PFSK-1 (cell line): ENCODE results near the gene FAM163B.

Experiments used
- FOXP2 ChIP-seq: optimal IDR thresholded peaks from 2 replicates; pipeline ENCODE3; 2011; ENCODE audit warnings: borderline replicate concordance, control low read depth, inconsistent platforms; ENCODE audit not compliant: insufficient read depth; ENCODE audit errors: extremely low read length, extremely low read depth
- POLR2AphosphoS5 ChIP-seq: IDR thresholded peaks from 2 replicates; pipeline ENCODE4 v1.6.1; 2012; ENCODE audit warnings: low read depth, mild to moderate bottlenecking, control low read depth, low read length, moderate library complexity
- SIN3A ChIP-seq: IDR thresholded peaks from 2 replicates; pipeline ENCODE4 v1.6.1; 2012; ENCODE audit warnings: mild to moderate bottlenecking, low read length, moderate library complexity, borderline replicate concordance; ENCODE audit not compliant: insufficient read depth
- TAF1 ChIP-seq: IDR thresholded peaks from 2 replicates; pipeline ENCODE4 v1.6.1; 2012; ENCODE audit warnings: low read length, control low read depth, borderline replicate concordance; ENCODE audit not compliant: insufficient read depth
- TF ChIP-seq, protein P1 (sequence below), 2 experiments: IDR thresholded peaks; 2 replicates each; pipeline versions ENCODE4 v1.6.1 to v1.8.0; 2011 to 2012; ENCODE audit warnings: low read depth in 2 of 2, low read length in 2 of 2, control low read depth in 1 of 2, inconsistent platforms in 1 of 2, mild to moderate bottlenecking in 1 of 2, moderate library complexity in 1 of 2; ENCODE audit not compliant: insufficient read depth in 1 of 2

FAM163B gene

DNA sequence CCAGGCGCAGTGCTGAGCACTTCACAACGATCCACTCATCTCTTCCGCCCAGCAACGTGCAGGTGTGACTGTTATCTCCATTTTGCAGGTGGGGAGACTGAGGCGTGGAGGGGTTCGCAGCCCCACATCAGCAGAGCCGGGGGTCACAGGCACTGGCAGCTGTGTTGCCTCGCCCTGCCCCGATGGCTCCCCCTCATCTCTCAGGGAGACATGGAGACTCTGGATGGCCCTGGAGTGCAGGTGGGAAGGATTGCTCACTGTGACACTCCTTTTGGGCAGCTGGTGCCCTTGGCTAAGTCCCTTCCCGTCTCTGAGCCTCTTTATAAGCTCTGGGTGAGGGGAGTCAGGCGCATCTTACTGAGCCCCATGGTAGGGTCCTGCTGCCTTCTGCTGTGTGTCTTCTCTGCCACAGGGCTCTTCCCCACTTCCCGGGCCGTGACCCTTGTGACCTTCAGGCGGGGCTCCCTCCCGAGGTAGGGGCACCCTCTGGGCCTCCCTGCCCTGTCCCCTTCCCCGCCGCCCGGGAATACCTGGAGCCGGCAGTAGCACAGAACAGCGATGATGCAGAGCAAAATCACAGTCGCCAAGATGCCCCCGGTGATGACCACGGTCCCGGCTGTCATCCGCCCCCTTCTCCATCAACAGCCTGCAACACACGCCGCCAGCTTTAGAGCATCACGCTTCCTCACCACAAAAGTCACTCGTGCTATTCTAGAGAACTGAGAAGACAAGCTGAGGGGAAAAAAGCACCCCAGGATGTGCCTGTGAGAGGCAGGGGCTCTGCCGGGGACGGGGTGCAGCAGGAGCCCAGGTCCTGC lies 29.4 kb downstream of the FAM163B start:
- no peak for TF ChIP-seq TAF1
- TF ChIP-seq, protein P1, sequence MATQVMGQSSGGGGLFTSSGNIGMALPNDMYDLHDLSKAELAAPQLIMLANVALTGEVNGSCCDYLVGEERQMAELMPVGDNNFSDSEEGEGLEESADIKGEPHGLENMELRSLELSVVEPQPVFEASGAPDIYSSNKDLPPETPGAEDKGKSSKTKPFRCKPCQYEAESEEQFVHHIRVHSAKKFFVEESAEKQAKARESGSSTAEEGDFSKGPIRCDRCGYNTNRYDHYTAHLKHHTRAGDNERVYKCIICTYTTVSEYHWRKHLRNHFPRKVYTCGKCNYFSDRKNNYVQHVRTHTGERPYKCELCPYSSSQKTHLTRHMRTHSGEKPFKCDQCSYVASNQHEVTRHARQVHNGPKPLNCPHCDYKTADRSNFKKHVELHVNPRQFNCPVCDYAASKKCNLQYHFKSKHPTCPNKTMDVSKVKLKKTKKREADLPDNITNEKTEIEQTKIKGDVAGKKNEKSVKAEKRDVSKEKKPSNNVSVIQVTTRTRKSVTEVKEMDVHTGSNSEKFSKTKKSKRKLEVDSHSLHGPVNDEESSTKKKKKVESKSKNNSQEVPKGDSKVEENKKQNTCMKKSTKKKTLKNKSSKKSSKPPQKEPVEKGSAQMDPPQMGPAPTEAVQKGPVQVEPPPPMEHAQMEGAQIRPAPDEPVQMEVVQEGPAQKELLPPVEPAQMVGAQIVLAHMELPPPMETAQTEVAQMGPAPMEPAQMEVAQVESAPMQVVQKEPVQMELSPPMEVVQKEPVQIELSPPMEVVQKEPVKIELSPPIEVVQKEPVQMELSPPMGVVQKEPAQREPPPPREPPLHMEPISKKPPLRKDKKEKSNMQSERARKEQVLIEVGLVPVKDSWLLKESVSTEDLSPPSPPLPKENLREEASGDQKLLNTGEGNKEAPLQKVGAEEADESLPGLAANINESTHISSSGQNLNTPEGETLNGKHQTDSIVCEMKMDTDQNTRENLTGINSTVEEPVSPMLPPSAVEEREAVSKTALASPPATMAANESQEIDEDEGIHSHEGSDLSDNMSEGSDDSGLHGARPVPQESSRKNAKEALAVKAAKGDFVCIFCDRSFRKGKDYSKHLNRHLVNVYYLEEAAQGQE (IDR thresholded peaks at IDR 0.05; ENCODE audit: insufficient read depth in 1 of 2, low read depth in 2 of 2, low read length in 2 of 2): no peak
- TF ChIP-seq FOXP2: no peak
- TF ChIP-seq POLR2AphosphoS5: no peak
- TF ChIP-seq SIN3A: no peak

DNA sequence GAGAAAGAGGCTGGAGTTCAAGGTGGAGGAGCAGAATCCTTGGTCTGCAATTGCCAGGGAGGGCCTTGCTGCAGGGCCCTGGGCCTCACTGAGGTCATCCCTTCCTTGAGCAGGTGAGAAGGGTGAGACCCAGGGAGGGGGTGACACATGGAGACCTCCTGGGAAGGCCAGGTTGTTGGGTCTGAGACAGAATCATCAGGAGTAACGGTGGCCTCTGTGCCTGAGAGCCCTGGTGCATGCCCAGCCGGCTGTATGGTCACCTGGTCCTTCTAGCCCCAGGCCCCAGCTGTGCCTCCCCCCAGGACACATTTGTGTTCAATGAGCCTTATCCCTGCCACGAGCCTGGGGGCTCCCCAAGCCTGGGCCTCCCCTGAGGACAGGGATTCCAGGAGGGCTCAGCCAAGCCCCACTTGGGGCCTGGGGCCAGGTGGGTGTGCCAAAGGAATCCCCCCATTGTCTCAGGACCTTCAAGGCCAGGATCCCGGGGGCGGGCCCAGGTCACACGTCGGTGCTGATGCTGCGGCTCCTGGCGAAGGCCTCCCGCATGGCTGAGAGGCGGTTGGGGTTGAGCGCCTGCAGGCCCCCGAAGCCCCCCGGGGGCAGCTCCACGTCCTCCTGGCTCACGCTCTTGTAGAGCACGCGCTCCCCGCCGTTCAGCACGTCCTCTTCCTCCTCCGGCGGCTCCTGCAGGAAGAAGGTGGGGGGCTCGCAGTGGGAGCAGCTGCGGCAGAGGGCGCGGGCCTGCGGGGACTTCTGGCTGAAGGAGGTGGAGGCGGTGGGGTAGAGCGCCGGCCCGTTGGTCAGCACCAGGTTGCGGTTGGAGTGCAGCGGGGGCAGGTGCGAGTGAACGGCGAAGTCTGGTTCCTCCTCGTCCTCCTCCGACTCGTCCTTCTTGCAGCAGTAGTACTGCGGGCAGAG lies 30.4 kb downstream of the FAM163B start:
- TF ChIP-seq POLR2AphosphoS5 (no peak), TAF1 (no peak)

DNA sequence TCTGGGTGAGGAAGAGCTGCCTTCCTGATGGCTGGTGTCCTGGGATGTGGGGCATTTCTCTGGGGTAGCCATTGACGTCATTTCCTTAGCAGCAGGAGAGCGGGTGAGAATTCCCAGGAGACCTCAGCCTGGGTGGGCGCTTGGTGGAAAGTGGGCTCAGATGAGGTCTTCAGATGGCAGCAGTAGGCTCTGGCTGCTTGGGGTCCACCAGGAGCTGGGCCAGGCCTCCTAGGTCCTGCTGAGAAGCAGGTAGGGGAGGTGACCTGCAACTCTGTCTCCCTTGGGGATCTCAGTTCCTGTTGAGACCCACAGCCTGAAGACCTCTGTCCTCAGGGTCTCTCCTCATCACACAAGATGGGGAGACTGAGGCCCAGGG lies 31.5 kb downstream of the FAM163B start:
- TF ChIP-seq FOXP2: no peak
- TF ChIP-seq TAF1: no peak
- TF ChIP-seq SIN3A: no peak
- no peak for TF ChIP-seq POLR2AphosphoS5
- TF ChIP-seq, protein P1 (IDR thresholded peaks at IDR 0.05; ENCODE audit: insufficient read depth in 1 of 2, low read depth in 2 of 2, low read length in 2 of 2): no peak

DNA sequence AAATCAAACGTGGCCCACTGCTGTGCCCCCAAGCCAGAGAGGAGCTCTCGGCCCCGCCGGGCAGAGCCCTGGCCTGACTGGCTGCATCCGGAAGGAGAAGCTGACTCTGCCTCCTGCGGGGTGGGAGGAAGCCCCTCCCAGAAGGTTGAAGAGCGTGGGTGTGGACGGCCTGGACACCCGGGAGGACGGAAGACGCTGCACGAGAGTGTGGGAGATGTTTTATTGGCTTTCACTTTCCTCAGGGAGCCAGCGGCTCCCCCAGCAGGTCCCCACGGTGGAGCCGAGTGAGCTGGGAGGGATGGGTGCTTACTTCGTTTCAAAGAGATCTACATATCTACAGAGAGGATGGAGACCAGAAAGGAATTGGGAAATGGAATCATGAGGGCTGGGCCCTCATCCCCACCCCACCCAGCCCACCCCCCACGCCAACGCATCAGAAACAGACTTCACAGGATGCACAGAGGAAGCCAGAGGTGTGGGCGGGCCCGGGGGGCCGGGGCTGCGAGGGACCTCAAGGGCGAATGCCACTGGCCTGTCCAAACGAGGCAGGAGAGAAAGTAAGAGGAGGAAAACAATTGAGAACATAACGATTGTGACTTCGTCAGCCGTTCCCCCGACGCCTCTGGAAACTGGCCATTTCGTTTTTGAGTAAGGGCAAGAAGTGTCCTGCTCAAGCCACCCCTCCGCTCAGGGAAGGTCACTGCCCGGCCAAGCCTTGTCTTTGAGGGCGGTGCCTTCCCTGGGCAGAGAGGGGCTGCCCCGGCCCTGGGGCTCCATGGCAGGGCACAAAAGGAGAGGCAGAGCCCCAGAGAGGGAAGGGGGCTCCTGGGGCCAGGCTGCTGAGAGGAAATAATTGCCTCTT lies 32.1 kb downstream of the FAM163B start:
- no peak for TF ChIP-seq TAF1
- TF ChIP-seq POLR2AphosphoS5: no peak
- TF ChIP-seq, protein P1 (IDR thresholded peaks at IDR 0.05; ENCODE audit: insufficient read depth in 1 of 2, low read depth in 2 of 2, low read length in 2 of 2): no peak
- no peak for TF ChIP-seq SIN3A
